ENCODE measurements around the gene LDB2.

LDB2 gene

GRCh38 chr4:16912896-16913295 is 14.5 kb upstream of the LDB2 start:
- H4K20me1 ChIP-seq (ENCODE audit: insufficient read depth, low read length): no peaks in the 10 kb centered on the region
- H3K36me3 ChIP-seq (ENCODE audit: insufficient read depth, low read length): no peaks in the 10 kb centered on the region
- no peaks in the 10 kb centered on the region for H3K27me3 ChIP-seq (ENCODE audit: insufficient read depth, low read length)
- TF ChIP-seq EZH2 (IDR thresholded peaks at IDR 0.05; ENCODE audit: borderline replicate concordance, low read length) (no peak), CTCF (IDR thresholded peaks at IDR 0.05; ENCODE audit: low read length) (no peak)
- no peak overlapping the region for H2AFZ ChIP-seq (ENCODE audit: low read length)
- no peaks in the 10 kb centered on the region for H3K79me2 ChIP-seq (ENCODE audit: insufficient read depth, low read length)
- H3K4me2 ChIP-seq (ENCODE audit: low read length): no peak overlapping the region
- no peaks in the 10 kb centered on the region for H3K9me2 ChIP-seq (ENCODE audit: low read depth, low read length)
- no peak overlapping the region for H3K9ac ChIP-seq (ENCODE audit: low read length)
- no peak overlapping the region for H3K4me3 ChIP-seq (ENCODE audit: low read depth, low read length, poor library complexity, severe bottlenecking)
- no peaks in the 10 kb centered on the region for H3K4me1 ChIP-seq (ENCODE audit: insufficient read depth, low read length, severe bottlenecking)
- H3K27ac ChIP-seq (ENCODE audit: low read depth, low read length, poor library complexity, severe bottlenecking): no peak overlapping the region
- no peaks in the 10 kb centered on the region for H3F3A ChIP-seq (ENCODE audit: insufficient read depth, low read length)
- H3K9me3 ChIP-seq (ENCODE audit: low read length): no peaks in the 10 kb centered on the region

GRCh38 chr4:16909281-16909680 is 10.8 kb upstream of the LDB2 start:
- Histone ChIP-seq H3K27me3 (ENCODE audit: insufficient read depth, low read length) (no peaks in the 10 kb centered on the region), H3K9me3 (ENCODE audit: low read length) (no peaks in the 10 kb centered on the region), H3K4me3 (ENCODE audit: low read depth, low read length, poor library complexity, severe bottlenecking) (no peak overlapping the region), H3F3A (ENCODE audit: insufficient read depth, low read length) (no peaks in the 10 kb centered on the region), H4K20me1 (ENCODE audit: insufficient read depth, low read length) (no peaks in the 10 kb centered on the region), H2AFZ (ENCODE audit: low read length) (no peak overlapping the region), H3K79me2 (ENCODE audit: insufficient read depth, low read length) (no peaks in the 10 kb centered on the region), H3K4me2 (ENCODE audit: low read length) (no peak overlapping the region), H3K27ac (ENCODE audit: low read depth, low read length, poor library complexity, severe bottlenecking) (no peak overlapping the region), H3K9ac (ENCODE audit: low read length) (no peak overlapping the region), H3K9me2 (ENCODE audit: low read depth, low read length) (no peaks in the 10 kb centered on the region), H3K36me3 (ENCODE audit: insufficient read depth, low read length) (no peaks in the 10 kb centered on the region), H3K4me1 (ENCODE audit: insufficient read depth, low read length, severe bottlenecking) (no peaks in the 10 kb centered on the region)
- TF ChIP-seq EZH2 (IDR thresholded peaks at IDR 0.05; ENCODE audit: borderline replicate concordance, low read length) (no peak), CTCF (IDR thresholded peaks at IDR 0.05; ENCODE audit: low read length) (no peak)

- Histone ChIP-seq H3K9ac (ENCODE audit: low read length) (no peak overlapping the region), H4K20me1 (ENCODE audit: insufficient read depth, low read length) (no peaks in the 10 kb centered on the region), H3K27ac (ENCODE audit: low read depth, low read length, poor library complexity, severe bottlenecking) (no peak overlapping the region), H2AFZ (ENCODE audit: low read length) (no peak overlapping the region), H3F3A (ENCODE audit: insufficient read depth, low read length) (no peaks in the 10 kb centered on the region), H3K4me1 (ENCODE audit: insufficient read depth, low read length, severe bottlenecking) (no peaks in the 10 kb centered on the region), H3K9me2 (ENCODE audit: low read depth, low read length) (no peaks in the 10 kb centered on the region), H3K36me3 (ENCODE audit: insufficient read depth, low read length) (no peaks in the 10 kb centered on the region), H3K27me3 (ENCODE audit: insufficient read depth, low read length) (no peaks in the 10 kb centered on the region), H3K79me2 (ENCODE audit: insufficient read depth, low read length) (no peaks in the 10 kb centered on the region), H3K9me3 (ENCODE audit: low read length) (no peaks in the 10 kb centered on the region), H3K4me2 (ENCODE audit: low read length) (no peak overlapping the region), H3K4me3 (ENCODE audit: low read depth, low read length, poor library complexity, severe bottlenecking) (no peak overlapping the region)
- no peak for TF ChIP-seq EZH2 (IDR thresholded peaks at IDR 0.05; ENCODE audit: borderline replicate concordance, low read length)
- no peak for TF ChIP-seq CTCF (IDR thresholded peaks at IDR 0.05; ENCODE audit: low read length)
These were observed 10.1 kb upstream of the LDB2 start for GRCh38 chr4:16908377-16909021.

All from OCI-LY1 (cell line).